Neural progenitor cell (in vitro differentiated cells): ENCODE results near the gene ESYT3.

Experiments used
- EZH2 ChIP-seq: fragments of 200-600 bp; sonication (generic); IDR thresholded peaks from 2 replicates; pipeline ENCODE4 v1.6.1; 2017; ENCODE audit warnings: antibody characterized with exemption, mild to moderate bottlenecking, moderate library complexity
- EZH2phosphoT487 ChIP-seq: fragments of 200-600 bp; sonication (generic); IDR thresholded peaks from 2 replicates; pipeline ENCODE4 v1.6.1; 2017; ENCODE audit warnings: antibody characterized with exemption
- TF ChIP-seq, protein P1 (sequence below): fragments of 200-600 bp; sonication (generic); IDR thresholded peaks from 2 replicates; pipeline ENCODE4 v1.5.1; 2017; ENCODE audit warnings: antibody characterized with exemption, mild to moderate bottlenecking

DNA sequence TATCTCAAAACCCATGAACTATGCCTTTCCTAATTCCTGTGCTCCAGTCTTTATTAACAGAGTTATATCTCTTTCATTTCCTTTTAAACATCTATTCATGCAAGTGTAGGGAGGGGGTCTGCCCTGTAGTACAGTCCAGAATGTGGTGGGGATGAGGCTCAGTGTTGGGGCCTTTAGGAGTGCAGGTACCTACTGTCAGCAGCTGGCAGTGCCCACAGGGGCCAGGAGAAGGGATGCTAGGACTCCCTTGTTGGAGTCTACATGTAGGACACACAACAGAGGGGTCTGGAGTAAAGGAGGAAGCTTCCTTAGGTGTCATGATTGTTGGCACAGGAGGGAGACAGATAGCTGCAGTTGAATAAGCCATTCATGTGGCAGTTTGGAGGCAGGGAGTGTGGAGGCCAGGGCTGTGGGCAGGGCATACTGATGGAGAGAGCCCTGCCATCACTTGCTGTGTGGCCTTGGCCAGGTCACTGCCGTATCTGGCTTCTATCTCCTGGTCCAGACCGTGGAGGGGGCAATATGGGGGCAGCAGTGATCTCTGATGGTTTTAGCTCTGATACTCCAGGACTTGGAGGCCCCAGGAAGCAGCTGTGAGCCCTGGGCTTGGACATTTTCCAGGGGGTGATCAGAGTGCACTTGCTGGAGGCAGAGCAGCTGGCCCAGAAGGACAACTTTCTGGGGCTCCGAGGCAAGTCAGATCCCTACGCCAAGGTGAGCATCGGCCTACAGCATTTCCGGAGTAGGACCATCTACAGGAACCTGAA, 29.5 kb downstream of the ESYT3 start:
- TF ChIP-seq, protein P1, sequence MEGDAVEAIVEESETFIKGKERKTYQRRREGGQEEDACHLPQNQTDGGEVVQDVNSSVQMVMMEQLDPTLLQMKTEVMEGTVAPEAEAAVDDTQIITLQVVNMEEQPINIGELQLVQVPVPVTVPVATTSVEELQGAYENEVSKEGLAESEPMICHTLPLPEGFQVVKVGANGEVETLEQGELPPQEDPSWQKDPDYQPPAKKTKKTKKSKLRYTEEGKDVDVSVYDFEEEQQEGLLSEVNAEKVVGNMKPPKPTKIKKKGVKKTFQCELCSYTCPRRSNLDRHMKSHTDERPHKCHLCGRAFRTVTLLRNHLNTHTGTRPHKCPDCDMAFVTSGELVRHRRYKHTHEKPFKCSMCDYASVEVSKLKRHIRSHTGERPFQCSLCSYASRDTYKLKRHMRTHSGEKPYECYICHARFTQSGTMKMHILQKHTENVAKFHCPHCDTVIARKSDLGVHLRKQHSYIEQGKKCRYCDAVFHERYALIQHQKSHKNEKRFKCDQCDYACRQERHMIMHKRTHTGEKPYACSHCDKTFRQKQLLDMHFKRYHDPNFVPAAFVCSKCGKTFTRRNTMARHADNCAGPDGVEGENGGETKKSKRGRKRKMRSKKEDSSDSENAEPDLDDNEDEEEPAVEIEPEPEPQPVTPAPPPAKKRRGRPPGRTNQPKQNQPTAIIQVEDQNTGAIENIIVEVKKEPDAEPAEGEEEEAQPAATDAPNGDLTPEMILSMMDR, result no peak
- TF ChIP-seq EZH2 (no peak), EZH2phosphoT487 (no peak)
